HT1080 (cell line): Measurements from ENCODE around the gene RNF8. TPM values are rescaled to one million over a fixed set of nuclear protein-coding genes. Genes with fewer than 3 reads are reported as not detected.
"Not testable (repeated sequence)": the region's sequence is repeated elsewhere in the genome, so short reads cannot be mapped to it uniquely, and the experiment has no call there.

Experiments used
- DNase-seq: peaks from one replicate; pipeline ENCODE4 v3.0.0-alpha.2; 2015; ENCODE audit warnings: low read depth
- total RNA-seq: library from RNA; depleted of rRNA; stranded (reverse); fragments of >200 nt; shearing (Covaris generic); gene quantifications from 2 replicates; pipeline ENCODE4 v1.2.3, GENCODE V29; 2014

RNF8 gene
- total RNA-seq, 1 experiment from 2014 or later = 23.8 TPM

- no peak for DNase-seq
Observed at GRCh38 chr6:37396571-37397180, 42.9 kb downstream of the RNF8 start.

GRCh38 chr6:37399131-37399530 is 45.3 kb downstream of the RNF8 start:
- DNase-seq = no peak

GRCh38 chr6:37399795-37400490 is 46.2 kb downstream of the RNF8 start:
- no peak for DNase-seq

- not testable (repeated sequence) for DNase-seq
Observed at GRCh38 chr6:37401658-37402057, 47.9 kb downstream of the RNF8 start.

GRCh38 chr6:37406726-37407341 is 53.1 kb downstream of the RNF8 start:
- DNase-seq = no peak

- DNase-seq = peak; percentile 13
Observed at GRCh38 chr6:37407948-37408347, 54.2 kb downstream of the RNF8 start.

GRCh38 chr6:37409501-37409900 is 55.7 kb downstream of the RNF8 start:
- no peak for DNase-seq

GRCh38 chr6:37417393-37417792 is 63.6 kb downstream of the RNF8 start:
- no peak for DNase-seq

GRCh38 chr6:37418722-37419121 is 64.9 kb downstream of the RNF8 start:
- no peak for DNase-seq

- no peak for DNase-seq
Observed at GRCh38 chr6:37426058-37426944, 72.5 kb downstream of the RNF8 start.

GRCh38 chr6:37426945-37427510 is 73.2 kb downstream of the RNF8 start:
- no peak for DNase-seq

- no peak for DNase-seq
Observed at GRCh38 chr6:37429352-37429750, 75.6 kb downstream of the RNF8 start.

GRCh38 chr6:37432590-37432915 is 78.8 kb downstream of the RNF8 start:
- DNase-seq = no peak

- peak; percentile 86 for DNase-seq
Observed at GRCh38 chr6:37432916-37433656, 79.3 kb downstream of the RNF8 start, which contains the start of gene CMTR1. TSS of gene CMTR1 (plus strand) at chr6:37433221. CDS start at chr6:37435630, 2,409 bp downstream.

GRCh38 chr6:37433657-37434271 is 80.0 kb downstream of the RNF8 start:
- no peak for DNase-seq

GRCh38 chr6:37435373-37435772 is 81.6 kb downstream of the RNF8 start:
- DNase-seq = no peak

GRCh38 chr6:37435816-37436215 is 82.0 kb downstream of the RNF8 start:
- DNase-seq = no peak

- no peak for DNase-seq
Observed at GRCh38 chr6:37438930-37439329, 85.1 kb downstream of the RNF8 start.

- DNase-seq = no peak
Observed at GRCh38 chr6:37441651-37442050, 87.9 kb downstream of the RNF8 start.
